ENCODE data around the gene BMI1.

GRCh38 chr10:22315455-22316285, 5.2 kb upstream of the BMI1 start:
- TF ChIP-seq, protein P1, sequence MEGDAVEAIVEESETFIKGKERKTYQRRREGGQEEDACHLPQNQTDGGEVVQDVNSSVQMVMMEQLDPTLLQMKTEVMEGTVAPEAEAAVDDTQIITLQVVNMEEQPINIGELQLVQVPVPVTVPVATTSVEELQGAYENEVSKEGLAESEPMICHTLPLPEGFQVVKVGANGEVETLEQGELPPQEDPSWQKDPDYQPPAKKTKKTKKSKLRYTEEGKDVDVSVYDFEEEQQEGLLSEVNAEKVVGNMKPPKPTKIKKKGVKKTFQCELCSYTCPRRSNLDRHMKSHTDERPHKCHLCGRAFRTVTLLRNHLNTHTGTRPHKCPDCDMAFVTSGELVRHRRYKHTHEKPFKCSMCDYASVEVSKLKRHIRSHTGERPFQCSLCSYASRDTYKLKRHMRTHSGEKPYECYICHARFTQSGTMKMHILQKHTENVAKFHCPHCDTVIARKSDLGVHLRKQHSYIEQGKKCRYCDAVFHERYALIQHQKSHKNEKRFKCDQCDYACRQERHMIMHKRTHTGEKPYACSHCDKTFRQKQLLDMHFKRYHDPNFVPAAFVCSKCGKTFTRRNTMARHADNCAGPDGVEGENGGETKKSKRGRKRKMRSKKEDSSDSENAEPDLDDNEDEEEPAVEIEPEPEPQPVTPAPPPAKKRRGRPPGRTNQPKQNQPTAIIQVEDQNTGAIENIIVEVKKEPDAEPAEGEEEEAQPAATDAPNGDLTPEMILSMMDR (conservative IDR thresholded peaks at IDR 0.05 in 1 of 2, IDR thresholded peaks at IDR 0.05 in 1 of 2; ENCODE audit: low read depth in 1 of 2, low read length in 2 of 2) = no peak
- TF ChIP-seq EZH2 (IDR thresholded peaks at IDR 0.05; ENCODE audit: low read length, missing control alignments) = no peak
